Calu3 (cell line): Measurements from ENCODE around the gene HELZ. TPM values are rescaled to one million over a fixed set of nuclear protein-coding genes. Genes with fewer than 3 reads are reported as not detected.

Experiments
- BruUV-seq: library from RNA; stranded (reverse); fragments of 400-500 nt; replicated peaks from 2 replicates; lab custom pipeline; 2021; lab: Mats Ljungman, UMichigan
- CTCF ChIA-PET: fragments of 300-600 bp; sonication (Branson Sonifier 250); formaldehyde crosslinking; loops from one replicate; lab custom pipeline; 2022; ENCODE audit warnings: antibody characterized with exemption; lab: Charles Lee
- DNase-seq: peaks from one replicate; pipeline ENCODE4 v3.0.0; 2022
- H3K27ac Mint-ChIP-seq: one replicate; pipeline ENCODE4 v1.8.0; 2022; ENCODE audit warnings: mixed read lengths; ENCODE audit not compliant: unreplicated experiment
- H3K27me3 Mint-ChIP-seq: one replicate; pipeline ENCODE4 v1.8.0; 2022; ENCODE audit warnings: mixed read lengths; ENCODE audit not compliant: unreplicated experiment
- H3K36me3 Mint-ChIP-seq: one replicate; pipeline ENCODE4 v1.8.0; 2022; ENCODE audit warnings: mild to moderate bottlenecking, moderate library complexity, mixed read lengths; ENCODE audit not compliant: insufficient read depth, unreplicated experiment
- H3K4me1 Mint-ChIP-seq: one replicate; pipeline ENCODE4 v1.8.0; 2022; ENCODE audit warnings: mild to moderate bottlenecking, low read depth, mixed read lengths; ENCODE audit not compliant: unreplicated experiment
- H3K4me3 Mint-ChIP-seq: one replicate; pipeline ENCODE4 v1.8.0; 2022; ENCODE audit warnings: mild to moderate bottlenecking, low read depth, moderate library complexity, mixed read lengths; ENCODE audit not compliant: unreplicated experiment
- H3K9me3 Mint-ChIP-seq: one replicate; pipeline ENCODE4 v1.8.0; 2022; ENCODE audit warnings: low read depth, mixed read lengths; ENCODE audit not compliant: unreplicated experiment
- CTCF ChIP-seq: fragments of 200-600 bp; IDR thresholded peaks from one replicate; pipeline ENCODE4 v1.8.0; 2022; ENCODE audit warnings: antibody characterized with exemption; ENCODE audit not compliant: unreplicated experiment
- intact Hi-C: fragments of 100-400 bp; cut with micrococcal nuclease; formaldehyde crosslinking; loops from one replicate; pipeline ENCODE4 v1.10.0; 2022; ENCODE audit not compliant: unreplicated experiment
- total RNA-seq: library from RNA; stranded (reverse); gene quantifications from 2 replicates; pipeline ENCODE4 v1.2.3, GENCODE V29; 2022

HELZ gene
- total RNA-seq, 1 experiment from 2014 or later: 60.8 TPM

- intact Hi-C loops: no loop called here
- H3K27ac Mint-ChIP-seq: no peak overlapping the region
- TF ChIP-seq CTCF: no peak
Observed at GRCh38 chr17:67053438-67054000, 191.5 kb downstream of the HELZ start.

GRCh38 chr17:67052720-67053437, 192.1 kb downstream of the HELZ start:
- Mint-ChIP-seq H3K9me3 (peaks cover 4% of the 10 kb centered on the region), H3K27ac (no peak overlapping the region), H3K4me1 (no peaks in the 10 kb centered on the region), H3K4me3 (no peak overlapping the region), H3K27me3 (peaks cover 24% of the 10 kb centered on the region), H3K36me3 (no peaks in the 10 kb centered on the region)
- no peak for TF ChIP-seq CTCF
- CTCF ChIA-PET: no interaction called here
- intact Hi-C loops: no loop called here
- no TSS peak for BruUV-seq
- DNase-seq: no peak

More at GRCh38 chr17:67053438-67054000, 191.5 kb downstream of the HELZ start:
- Mint-ChIP-seq H3K36me3 (no peaks in the 10 kb centered on the region), H3K27me3 (peaks cover 19% of the 10 kb centered on the region), H3K4me1 (no peaks in the 10 kb centered on the region), H3K4me3 (no peak overlapping the region), H3K9me3 (peaks cover 4% of the 10 kb centered on the region)
- no TSS peak for BruUV-seq
- CTCF ChIA-PET: interaction anchor here (0.6 kb wide), 1 partner anchor 9 kb away, joined by 4 read pairs; no protein-coding TSS in a partner anchor
- no peak for DNase-seq

- H3K27ac Mint-ChIP-seq: no peak overlapping the region
- CTCF ChIA-PET: no interaction called here
- no peaks in the 10 kb centered on the region for H3K4me1 Mint-ChIP-seq
- no peak for TF ChIP-seq CTCF
- H3K4me3 Mint-ChIP-seq: no peak overlapping the region
- BruUV-seq: no TSS peak
- intact Hi-C loops: no loop called here
- H3K36me3 Mint-ChIP-seq: no peaks in the 10 kb centered on the region
- peaks cover 4% of the 10 kb centered on the region for H3K9me3 Mint-ChIP-seq
- H3K27me3 Mint-ChIP-seq: peaks cover 30% of the 10 kb centered on the region
- no peak for DNase-seq
Observed at GRCh38 chr17:67051837-67052236, 193.2 kb downstream of the HELZ start.

GRCh38 chr17:67051155-67051538, 193.8 kb downstream of the HELZ start:
- Mint-ChIP-seq H3K27ac (no peak overlapping the region), H3K27me3 (peaks cover 37% of the 10 kb centered on the region), H3K4me3 (no peak overlapping the region), H3K36me3 (no peaks in the 10 kb centered on the region), H3K9me3 (peaks cover 4% of the 10 kb centered on the region), H3K4me1 (no peaks in the 10 kb centered on the region)
- TF ChIP-seq CTCF: no peak
- intact Hi-C loops: no loop called here
- CTCF ChIA-PET: no interaction called here
- no peak for DNase-seq
- BruUV-seq: no TSS peak
